Left ventricle myocardium inferior (tissue), 1 donor: ENCODE measurements around the gene EDN1. TPM values are rescaled to one million over a fixed set of nuclear protein-coding genes. Genes with fewer than 3 reads are reported as not detected.
"Not testable (repeated sequence)": the region's sequence is repeated elsewhere in the genome, so short reads cannot be mapped to it uniquely, and the experiment has no call there.

Experiments
- DNase-seq: peaks from one replicate; pipeline ENCODE4 v3.0.0-alpha.2; 2020
- H3K27ac ChIP-seq: fragments of 200-600 bp; replicated peaks from 2 replicates; pipeline ENCODE4 v1.8.0; 2021
- H3K27me3 ChIP-seq: fragments of 200-600 bp; 2 replicates; pipeline ENCODE4 v1.8.0; 2021; ENCODE audit warnings: low read depth
- H3K36me3 ChIP-seq: fragments of 200-600 bp; 2 replicates; pipeline ENCODE4 v1.8.0; 2021
- H3K4me1 ChIP-seq: fragments of 200-600 bp; 2 replicates; pipeline ENCODE4 v1.8.0; 2021
- H3K4me3 ChIP-seq: fragments of 200-600 bp; 2 replicates; pipeline ENCODE4 v1.8.0; 2021; ENCODE audit warnings: mild to moderate bottlenecking, moderate library complexity
- H3K9me3 ChIP-seq: fragments of 200-600 bp; replicated peaks from 2 replicates; pipeline ENCODE4 v1.8.0; 2021
- CTCF ChIP-seq: fragments of 200-600 bp; IDR thresholded peaks from 2 replicates; pipeline ENCODE4 v1.8.0; 2021; ENCODE audit warnings: antibody characterized with exemption, mild to moderate bottlenecking, borderline replicate concordance
- intact Hi-C: fragments of 100-400 bp; cut with micrococcal nuclease; formaldehyde crosslinking; loops from one replicate; pipeline ENCODE4 v1.11.0; 2022
- total RNA-seq: library from RNA; stranded (reverse); fragmentation: NEBNext Ultra II Directional; extraction: Animal tissue kit (Norgen Biotek cat#: 25700); gene quantifications from one replicate; pipeline ENCODE4 v1.2.1, GENCODE V29; 2021
- donor health status: DM: no; HTN: yes; CAD: no; lungs with severe emphysema.

The EDN1 gene
- total RNA-seq, 1 donor from 2014 or later: 5.9 TPM

GRCh38 chr6:12327391-12327790 is 37.2 kb downstream of the EDN1 start:
- no peak for TF ChIP-seq CTCF
- Histone ChIP-seq H3K27ac (no peak overlapping the region), H3K4me1 (peaks cover 14% of the 10 kb centered on the region), H3K4me3 (no peak overlapping the region), H3K9me3 (no peaks in the 10 kb centered on the region), H3K27me3 (no peaks in the 10 kb centered on the region), H3K36me3 (no peaks in the 10 kb centered on the region)
- no peak for DNase-seq
- intact Hi-C loops: no loop called here

GRCh38 chr6:12327988-12328387 is 37.8 kb downstream of the EDN1 start:
- no peak for TF ChIP-seq CTCF

GRCh38 chr6:12328701-12329100 is 38.5 kb downstream of the EDN1 start:
- Histone ChIP-seq H3K9me3 (no peaks in the 10 kb centered on the region), H3K4me1 (peaks cover 17% of the 10 kb centered on the region), H3K36me3 (no peaks in the 10 kb centered on the region), H3K27ac (no peak overlapping the region), H3K4me3 (no peak overlapping the region), H3K27me3 (no peaks in the 10 kb centered on the region)
- TF ChIP-seq CTCF: no peak
- DNase-seq: no peak
- intact Hi-C loops: no loop called here

More at GRCh38 chr6:12327988-12328387, 37.8 kb downstream of the EDN1 start:
- no peaks in the 10 kb centered on the region for H3K36me3 ChIP-seq
- DNase-seq: no peak
- no peaks in the 10 kb centered on the region for H3K9me3 ChIP-seq
- intact Hi-C loops: no loop called here
- H3K4me3 ChIP-seq: no peak overlapping the region
- H3K27me3 ChIP-seq: no peaks in the 10 kb centered on the region
- peaks cover 17% of the 10 kb centered on the region for H3K4me1 ChIP-seq
- no peak overlapping the region for H3K27ac ChIP-seq

GRCh38 chr6:12331474-12331873 is 41.3 kb downstream of the EDN1 start:
- Histone ChIP-seq H3K36me3 (no peaks in the 10 kb centered on the region), H3K9me3 (no peaks in the 10 kb centered on the region), H3K27ac (no peak overlapping the region), H3K27me3 (no peaks in the 10 kb centered on the region), H3K4me3 (no peak overlapping the region), H3K4me1 (peaks cover 17% of the 10 kb centered on the region)
- no peak for TF ChIP-seq CTCF
- DNase-seq: no peak
- intact Hi-C loops: no loop called here

GRCh38 chr6:12331951-12332749 is 42.0 kb downstream of the EDN1 start:
- no peaks in the 10 kb centered on the region for H3K27me3 ChIP-seq
- no peak for TF ChIP-seq CTCF
- H3K36me3 ChIP-seq: no peaks in the 10 kb centered on the region
- no peak overlapping the region for H3K4me3 ChIP-seq
- peaks cover 17% of the 10 kb centered on the region for H3K4me1 ChIP-seq
- no peak for DNase-seq
- no peak overlapping the region for H3K27ac ChIP-seq
- no peaks in the 10 kb centered on the region for H3K9me3 ChIP-seq
- intact Hi-C loops: no loop called here

- H3K36me3 ChIP-seq, H3K9me3 ChIP-seq, DNase-seq, H3K27me3 ChIP-seq, intact Hi-C loops, H3K4me3 ChIP-seq, H3K27ac ChIP-seq: not testable (repeated sequence)
- peaks cover 17% of the 10 kb centered on the region for H3K4me1 ChIP-seq
Observed at GRCh38 chr6:12332750-12333079, 42.6 kb downstream of the EDN1 start.
